ENCODE data around the gene CEP89.
"Not testable (repeated sequence)": the region's sequence is repeated elsewhere in the genome, so short reads cannot be mapped to it uniquely, and the experiment has no call there.

The CEP89 gene

GRCh38 chr19:32891609-32892008 lies 80.1 kb downstream of the CEP89 start:
- DNase-seq (ENCODE audit: low read depth) = no peak

GRCh38 chr19:32890841-32891240 lies 80.9 kb downstream of the CEP89 start:
- no peak for DNase-seq (ENCODE audit: low read depth)

GRCh38 chr19:32890326-32890725 lies 81.4 kb downstream of the CEP89 start:
- no peak for DNase-seq (ENCODE audit: low read depth)

- no peak for DNase-seq (ENCODE audit: low read depth)
Observed at GRCh38 chr19:32889137-32889934, 82.4 kb downstream of the CEP89 start.

- DNase-seq (ENCODE audit: low read depth) = no peak
Observed at GRCh38 chr19:32887572-32888215, 84.1 kb downstream of the CEP89 start.

- DNase-seq (ENCODE audit: low read depth) = no peak
Observed at GRCh38 chr19:32886241-32886640, 85.5 kb downstream of the CEP89 start.

GRCh38 chr19:32885255-32885654 lies 86.5 kb downstream of the CEP89 start:
- not testable (repeated sequence) for DNase-seq (ENCODE audit: low read depth)

GRCh38 chr19:32881766-32882165 lies 90.0 kb downstream of the CEP89 start:
- no peak for DNase-seq (ENCODE audit: low read depth)

- no peak for DNase-seq (ENCODE audit: low read depth)
Observed at GRCh38 chr19:32880622-32881021, 91.1 kb downstream of the CEP89 start.

GRCh38 chr19:32879741-32880140 lies 92.0 kb downstream of the CEP89 start:
- DNase-seq (ENCODE audit: low read depth) = no peak

GRCh38 chr19:32878988-32879387 lies 92.8 kb downstream of the CEP89 start:
- no peak for DNase-seq (ENCODE audit: low read depth)

- no peak for DNase-seq (ENCODE audit: low read depth)
Observed at GRCh38 chr19:32877977-32878745, 93.6 kb downstream of the CEP89 start.

- no peak for DNase-seq (ENCODE audit: low read depth)
Observed at GRCh38 chr19:32877323-32877912, 94.3 kb downstream of the CEP89 start.

GRCh38 chr19:32876919-32877285 lies 94.9 kb downstream of the CEP89 start:
- DNase-seq (ENCODE audit: low read depth) = no peak

- no peak for DNase-seq (ENCODE audit: low read depth)
Observed at GRCh38 chr19:32876236-32876918, 95.4 kb downstream of the CEP89 start.

GRCh38 chr19:32875428-32875827 lies 96.3 kb downstream of the CEP89 start:
- DNase-seq (ENCODE audit: low read depth) = no peak

GRCh38 chr19:32874605-32875004 lies 97.2 kb downstream of the CEP89 start:
- no peak for DNase-seq (ENCODE audit: low read depth)

- DNase-seq (ENCODE audit: low read depth) = no peak
Observed at GRCh38 chr19:32873247-32873959, 98.4 kb downstream of the CEP89 start.

- no peak for DNase-seq (ENCODE audit: low read depth)
Observed at GRCh38 chr19:32872391-32872790, 99.4 kb downstream of the CEP89 start.

GRCh38 chr19:32870981-32871451 lies 100.7 kb downstream of the CEP89 start:
- DNase-seq (ENCODE audit: low read depth) = no peak

- DNase-seq (ENCODE audit: low read depth) = no peak
Observed at GRCh38 chr19:32869966-32870573, 101.7 kb downstream of the CEP89 start.
